ENCODE results near the gene TNFSF15. TPM values are rescaled to one million over a fixed set of nuclear protein-coding genes. Genes with fewer than 3 reads are reported as not detected.

TNFSF15 gene
- total and polyA plus RNA-seq, 2 experiments from 2014 or later = 0.06 to 0.07 TPM

DNA sequence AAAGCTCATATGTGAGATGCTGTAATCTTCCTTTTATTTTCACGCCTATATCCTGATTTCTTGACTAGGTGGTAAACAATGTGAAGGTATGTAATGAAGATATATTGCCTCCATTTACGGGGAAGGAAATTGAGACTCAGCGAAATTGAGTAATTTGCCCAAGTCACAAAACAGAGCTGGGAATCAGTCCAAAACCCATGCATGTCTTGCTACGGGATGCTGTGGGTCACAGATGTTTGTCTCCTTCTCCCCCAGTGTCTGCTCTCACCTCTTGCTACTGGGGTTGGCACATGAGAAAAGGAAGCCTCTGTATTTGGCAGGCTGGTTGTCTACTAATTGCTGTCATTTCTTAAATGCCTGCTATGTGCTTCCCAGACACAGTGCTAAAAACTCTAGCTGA is 70.1 kb downstream of the TNFSF15 start:
- Mint-ChIP-seq H3K27ac (no peak overlapping the region), H3K4me1 (no peaks in the 10 kb centered on the region), H3K9me3 (no peaks in the 10 kb centered on the region; the same call in 2 of the 3 replicates), H3K36me3 (ENCODE audit: low read depth) (no peaks in the 10 kb centered on the region), H3K27me3 (ENCODE audit: insufficient read depth, low read depth, poor library complexity) (peaks cover 2% of the 10 kb centered on the region), H3K4me3 (no peak overlapping the region)
- H3K4me3 ChIP-seq = no peak overlapping the region
- H3K4me2 ChIP-seq = no peak overlapping the region
- H3F3A ChIP-seq (replicated peaks; ENCODE audit: low read depth) = no peaks in the 10 kb centered on the region
- H3K27me3 ChIP-seq (ENCODE audit: insufficient read depth) = no peaks in the 10 kb centered on the region
- H4K20me1 ChIP-seq (replicated peaks; ENCODE audit: insufficient read depth) = no peaks in the 10 kb centered on the region
- no peak for TF ChIP-seq NANOG (IDR thresholded peaks at IDR 0.05; ENCODE audit: borderline replicate concordance)
- TF ChIP-seq ETS1 (IDR thresholded peaks at IDR 0.05) = no peak
- no peak for TF ChIP-seq JUNB (IDR thresholded peaks at IDR 0.05; ENCODE audit: unreplicated experiment)
- TF ChIP-seq ZNF331 (CRISPR knock-in tag; IDR thresholded peaks at IDR 0.05; ENCODE audit: low read depth) = no peak
- TF ChIP-seq STAT1 (IDR thresholded peaks at IDR 0.05; ENCODE audit: unreplicated experiment) = no peak
- TF ChIP-seq CTCF (conservative IDR thresholded peaks at IDR 0.05; ENCODE audit: low read depth in 2 of 2) = no peak
- TF ChIP-seq, protein P1, sequence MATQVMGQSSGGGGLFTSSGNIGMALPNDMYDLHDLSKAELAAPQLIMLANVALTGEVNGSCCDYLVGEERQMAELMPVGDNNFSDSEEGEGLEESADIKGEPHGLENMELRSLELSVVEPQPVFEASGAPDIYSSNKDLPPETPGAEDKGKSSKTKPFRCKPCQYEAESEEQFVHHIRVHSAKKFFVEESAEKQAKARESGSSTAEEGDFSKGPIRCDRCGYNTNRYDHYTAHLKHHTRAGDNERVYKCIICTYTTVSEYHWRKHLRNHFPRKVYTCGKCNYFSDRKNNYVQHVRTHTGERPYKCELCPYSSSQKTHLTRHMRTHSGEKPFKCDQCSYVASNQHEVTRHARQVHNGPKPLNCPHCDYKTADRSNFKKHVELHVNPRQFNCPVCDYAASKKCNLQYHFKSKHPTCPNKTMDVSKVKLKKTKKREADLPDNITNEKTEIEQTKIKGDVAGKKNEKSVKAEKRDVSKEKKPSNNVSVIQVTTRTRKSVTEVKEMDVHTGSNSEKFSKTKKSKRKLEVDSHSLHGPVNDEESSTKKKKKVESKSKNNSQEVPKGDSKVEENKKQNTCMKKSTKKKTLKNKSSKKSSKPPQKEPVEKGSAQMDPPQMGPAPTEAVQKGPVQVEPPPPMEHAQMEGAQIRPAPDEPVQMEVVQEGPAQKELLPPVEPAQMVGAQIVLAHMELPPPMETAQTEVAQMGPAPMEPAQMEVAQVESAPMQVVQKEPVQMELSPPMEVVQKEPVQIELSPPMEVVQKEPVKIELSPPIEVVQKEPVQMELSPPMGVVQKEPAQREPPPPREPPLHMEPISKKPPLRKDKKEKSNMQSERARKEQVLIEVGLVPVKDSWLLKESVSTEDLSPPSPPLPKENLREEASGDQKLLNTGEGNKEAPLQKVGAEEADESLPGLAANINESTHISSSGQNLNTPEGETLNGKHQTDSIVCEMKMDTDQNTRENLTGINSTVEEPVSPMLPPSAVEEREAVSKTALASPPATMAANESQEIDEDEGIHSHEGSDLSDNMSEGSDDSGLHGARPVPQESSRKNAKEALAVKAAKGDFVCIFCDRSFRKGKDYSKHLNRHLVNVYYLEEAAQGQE (IDR thresholded peaks at IDR 0.05; ENCODE audit: unreplicated experiment) = no peak
- TF ChIP-seq POLR2AphosphoS5 (IDR thresholded peaks at IDR 0.05; ENCODE audit: low read depth) = no peak
- no peak for TF ChIP-seq CREB1 (CRISPR knock-in tag; IDR thresholded peaks at IDR 0.05; ENCODE audit: low read depth)
- TF ChIP-seq EZH2phosphoT487 (IDR thresholded peaks at IDR 0.05; ENCODE audit: unreplicated experiment) = no peak
- no peak for TF ChIP-seq ZNF462 (CRISPR knock-in tag; IDR thresholded peaks at IDR 0.05)
- no peak for TF ChIP-seq ZNF114 (CRISPR knock-in tag; IDR thresholded peaks at IDR 0.05)
- no peak for TF ChIP-seq EZH2 (IDR thresholded peaks at IDR 0.05; ENCODE audit: low read depth, unreplicated experiment)
- H3K9me2 ChIP-seq (ENCODE audit: insufficient read depth) = no peaks in the 10 kb centered on the region
- H3K79me2 ChIP-seq (replicated peaks; ENCODE audit: insufficient read depth) = no peaks in the 10 kb centered on the region
- no peak overlapping the region for H3K27ac ChIP-seq (ENCODE audit: low read depth)
- ATAC-seq (no peak), DNase-seq (ENCODE audit: low spot score) (no peak)
- H3K36me3 ChIP-seq (ENCODE audit: insufficient read depth) = no peaks in the 10 kb centered on the region
- no peak overlapping the region for H2AFZ ChIP-seq
- H3K4me1 ChIP-seq (ENCODE audit: insufficient read depth) = no peaks in the 10 kb centered on the region

Measured in GM23338 (cell line).